H1 (cell line): ENCODE measurements around the gene EPN2. TPM values are rescaled to one million over a fixed set of nuclear protein-coding genes. Genes with fewer than 3 reads are reported as not detected.

Source experiments
- ATF2 ChIP-seq: IDR thresholded peaks from 2 replicates; pipeline ENCODE4 v1.6.1; 2012; ENCODE audit warnings: low read length, inconsistent platforms
- BCL11A ChIP-seq, 2 experiments: IDR thresholded peaks; one replicate each; pipeline ENCODE4 v1.6.1; 2011; ENCODE audit warnings: low read depth in 2 of 2, low read length in 2 of 2, mild to moderate bottlenecking in 2 of 2
- EP300 ChIP-seq, 2 experiments: IDR thresholded peaks; 1 replicate in 1 of 2; 2 replicates in 1 of 2; pipeline ENCODE4 v1.6.1; 2011 to 2012; ENCODE audit warnings: low read depth in 2 of 2, low read length in 2 of 2, mild to moderate bottlenecking in 2 of 2, borderline replicate concordance in 1 of 2, inconsistent platforms in 1 of 2, moderate library complexity in 1 of 2
- polyA plus RNA-seq, 7 experiments: library from polyadenylated mRNA; depleted of rRNA in 3 of 7; stranded (reverse) in 5 of 7; unstranded in 2 of 7; fragments of >200 nt in 5 of 7; fragments of 200-250 nt in 2 of 7; gene quantifications; 1 replicate in 5 of 7; 2 replicates in 1 of 7; 4 replicates in 1 of 7; pipeline versions ENCODE4 v1.2.1 to v1.2.3, GENCODE V29; 2011 to 2013; ENCODE audit warnings: missing spikeins in 2 of 7, mixed read lengths in 2 of 7
- total RNA-seq: library from RNA; stranded (reverse); fragmentation: NEBNext Ultra II Directional; extraction: Animal tissue kit (Norgen Biotek cat#: 25700); gene quantifications from 2 replicates; pipeline ENCODE4 v1.2.1, GENCODE V29; 2021

EPN2 gene
- total and polyA plus RNA-seq, 2 of the 8 experiments (the other 6 are each of a cell fraction or from before 2014, with no cell fraction given): 28.7 to 55.8 TPM

GRCh38 chr17:19339341-19339815 is 102.2 kb downstream of the EPN2 start (continued):
- no peak for TF ChIP-seq EP300 (IDR thresholded peaks at IDR 0.05; ENCODE audit: borderline replicate concordance in 1 of 2, low read depth in 2 of 2, low read length in 2 of 2)
- no peak for TF ChIP-seq BCL11A (IDR thresholded peaks at IDR 0.05; ENCODE audit: low read depth in 2 of 2, low read length in 2 of 2)
- TF ChIP-seq ATF2: no peak
